ENCODE measurements around the gene PSME2.

GRCh38 chr14:24135584-24135833 is 10.9 kb downstream of the PSME2 start:
- TF ChIP-seq CTCF (conservative IDR thresholded peaks at IDR 0.05; ENCODE audit: low read depth, low read length) (no peak), EZH2 (IDR thresholded peaks at IDR 0.05; ENCODE audit: borderline replicate concordance, low read depth, low read length, poor library complexity, severe bottlenecking) (no peak)

All from A673 (cell line).